ENCODE data around the gene FAM114A1.

The FAM114A1 gene

DNA sequence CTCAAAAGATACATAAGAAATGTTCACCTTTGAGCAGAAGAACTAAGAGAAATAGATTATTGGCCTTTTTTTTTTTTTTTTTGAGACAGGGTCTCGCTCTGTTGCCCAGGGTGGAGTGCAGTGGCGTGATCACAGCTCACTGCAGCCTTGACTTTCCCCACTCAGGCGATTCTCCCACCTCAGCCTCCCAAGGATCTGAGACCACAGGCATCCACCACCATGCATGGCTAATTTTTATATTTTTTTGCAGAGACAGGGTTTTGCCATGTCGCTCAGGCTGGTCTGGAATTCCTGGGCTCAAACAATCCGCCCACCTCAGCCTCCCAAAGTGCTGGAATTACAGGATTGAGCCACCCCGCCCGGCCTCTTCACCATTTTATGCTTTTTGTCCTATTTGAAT, 8.1 kb upstream of the FAM114A1 start:
- DNase-seq = no peak

- DNase-seq = no peak
Measured at GRCh38 chr4:38860788-38861424, 6.7 kb upstream of the FAM114A1 start.

DNA sequence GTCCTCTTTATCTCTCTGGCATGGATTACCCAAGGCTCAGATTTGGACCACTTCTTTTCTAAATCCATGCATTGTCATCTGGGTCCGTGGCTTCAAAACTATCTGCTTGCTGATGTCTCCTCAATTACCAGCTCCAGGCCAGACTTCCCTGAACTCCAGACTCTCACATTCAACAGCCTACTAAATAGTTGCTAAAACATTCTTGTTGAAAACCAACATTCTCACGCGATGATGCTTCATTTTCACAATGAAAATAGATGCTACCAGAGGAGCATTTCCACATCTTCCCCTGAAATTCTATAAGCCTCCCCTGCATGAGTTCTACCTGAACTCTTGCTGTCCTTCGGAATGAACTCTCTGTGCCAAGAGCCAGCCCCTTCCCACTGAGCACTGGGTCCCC, 5.8 kb upstream of the FAM114A1 start:
- DNase-seq = no peak

DNA sequence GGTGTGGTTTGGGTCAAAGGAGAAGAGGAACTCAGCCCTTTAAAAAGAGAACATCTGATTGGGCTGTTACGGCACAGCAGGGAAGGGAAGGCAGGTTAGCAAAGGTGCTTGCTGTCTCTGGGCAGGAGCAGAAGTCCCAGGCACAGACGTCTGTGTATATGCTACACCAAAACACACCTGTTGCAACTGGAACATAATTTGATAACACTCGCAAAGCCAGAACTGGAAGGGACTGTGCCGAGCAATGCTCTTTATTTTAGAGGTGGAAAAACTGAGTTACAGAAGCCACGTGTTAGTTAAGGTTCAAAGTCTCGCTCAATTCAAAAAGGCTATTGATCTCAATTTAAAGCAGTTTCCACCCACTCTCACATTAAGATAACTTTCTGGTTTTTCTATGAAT, 2.2 kb upstream of the FAM114A1 start:
- no peak for DNase-seq

- no peak for DNase-seq
Measured at GRCh38 chr4:38866973-38867477, 581 bp upstream of the FAM114A1 start.

GRCh38 chr4:38868059-38868960, 704 bp downstream of the FAM114A1 start:
- DNase-seq = no peak

GRCh38 chr4:38869511-38869910, 1.9 kb downstream of the FAM114A1 start:
- no peak for DNase-seq

DNA sequence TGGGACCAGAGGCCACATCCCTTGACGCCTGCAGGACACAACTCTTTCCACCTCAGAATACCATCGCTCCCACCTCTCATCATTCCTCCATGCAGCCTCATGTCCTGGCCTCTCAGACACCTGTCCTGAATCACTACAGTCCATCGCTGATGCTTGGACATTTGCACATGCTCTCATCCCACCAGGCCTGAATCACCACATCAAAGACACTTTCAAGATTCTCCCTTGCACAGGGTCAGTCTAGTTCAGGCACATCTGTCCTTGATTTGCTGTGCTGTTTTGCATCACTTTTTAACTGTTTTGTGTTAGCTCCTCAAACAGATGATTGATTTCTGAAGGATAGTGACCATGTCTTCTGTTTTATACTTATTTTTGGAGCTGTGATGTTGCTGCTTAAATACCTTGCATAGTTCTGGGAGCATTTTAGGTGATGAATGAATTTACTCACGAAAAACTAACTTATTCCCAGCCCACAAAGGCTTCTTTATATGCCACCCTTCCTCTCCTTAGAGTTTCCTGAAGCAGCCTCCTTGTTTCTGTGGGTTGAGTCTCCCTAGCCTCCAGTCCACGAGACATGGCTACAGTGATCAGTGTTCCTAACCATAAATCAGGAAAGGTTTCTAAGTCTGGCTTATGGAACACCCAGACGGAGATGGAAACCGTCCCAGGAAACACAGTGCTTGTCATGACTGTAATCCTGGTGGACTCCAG, 2.6 kb downstream of the FAM114A1 start:
- no peak for DNase-seq

DNA sequence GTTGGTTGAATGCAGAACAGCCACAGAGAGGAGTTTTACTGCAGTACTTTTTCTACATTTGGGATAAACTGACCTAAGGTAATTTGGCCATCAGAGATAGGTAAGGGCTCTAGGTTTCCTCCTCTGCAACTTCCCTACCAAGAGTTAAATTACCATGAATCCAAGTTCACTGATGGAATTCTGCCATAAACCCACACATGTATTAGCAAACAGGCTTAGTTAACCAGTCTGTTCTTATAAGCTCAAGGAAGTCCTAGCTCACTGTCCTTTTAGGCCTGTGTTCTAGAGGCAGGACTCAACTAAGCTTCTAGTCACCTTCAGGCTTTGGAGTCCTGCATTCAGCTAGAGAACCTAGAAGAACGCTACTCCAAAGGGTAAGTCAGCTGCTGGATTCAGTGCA, 4.0 kb downstream of the FAM114A1 start:
- DNase-seq = no peak

GRCh38 chr4:38872620-38873019, 5.0 kb downstream of the FAM114A1 start:
- DNase-seq = no peak

DNA sequence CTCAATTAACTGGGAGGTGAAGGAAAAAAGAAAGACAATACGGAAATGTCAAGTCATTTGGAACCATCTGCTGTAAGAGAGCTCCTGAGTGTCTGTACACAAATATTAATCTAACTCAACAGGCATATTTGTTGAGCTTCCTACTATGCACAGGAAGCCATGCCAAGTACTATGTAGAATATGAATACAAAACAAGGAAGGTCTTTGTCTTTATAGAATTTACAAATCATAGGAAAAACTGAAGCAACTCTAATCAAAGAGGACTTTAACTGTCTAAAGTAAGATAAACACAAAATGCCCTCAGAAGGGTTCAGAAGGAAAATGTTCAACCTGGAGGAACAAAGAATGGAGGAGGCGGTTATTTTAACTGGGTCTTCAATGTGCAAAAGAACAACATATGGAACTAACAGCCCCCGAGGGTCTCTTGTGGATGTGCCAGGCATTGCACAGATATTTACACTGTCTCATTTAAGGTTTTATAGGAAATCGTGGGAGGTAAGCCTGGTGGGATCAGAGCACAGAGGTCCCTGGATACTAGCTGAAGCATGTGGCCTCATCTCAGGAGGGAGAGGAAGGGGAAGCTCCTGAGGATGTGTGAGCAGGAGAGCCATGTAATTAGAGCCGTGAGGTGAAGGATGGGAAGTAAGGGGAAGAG, 5.8 kb downstream of the FAM114A1 start:
- DNase-seq = no peak

- DNase-seq = no peak
Measured at GRCh38 chr4:38876636-38877035, 9.0 kb downstream of the FAM114A1 start.

DNA sequence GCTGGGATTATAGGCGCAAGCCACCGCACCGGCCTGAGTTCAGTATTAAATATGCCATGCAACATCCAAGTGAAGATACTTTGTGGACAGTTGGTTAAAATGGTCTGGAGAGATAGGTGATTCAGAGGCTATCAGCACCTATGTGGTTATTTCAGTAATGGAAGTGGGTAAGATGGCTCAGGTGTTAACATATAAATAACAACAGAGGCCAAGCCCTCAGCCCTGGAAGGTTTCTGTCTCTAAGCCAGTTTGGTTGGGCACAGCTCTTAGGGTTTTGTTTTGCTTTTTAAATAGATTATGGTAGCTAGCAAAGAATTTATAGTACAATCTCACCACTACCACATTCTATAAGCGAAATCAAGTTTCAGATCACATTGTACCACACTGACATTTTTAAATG, 16.6 kb downstream of the FAM114A1 start:
- no peak for DNase-seq

DNA sequence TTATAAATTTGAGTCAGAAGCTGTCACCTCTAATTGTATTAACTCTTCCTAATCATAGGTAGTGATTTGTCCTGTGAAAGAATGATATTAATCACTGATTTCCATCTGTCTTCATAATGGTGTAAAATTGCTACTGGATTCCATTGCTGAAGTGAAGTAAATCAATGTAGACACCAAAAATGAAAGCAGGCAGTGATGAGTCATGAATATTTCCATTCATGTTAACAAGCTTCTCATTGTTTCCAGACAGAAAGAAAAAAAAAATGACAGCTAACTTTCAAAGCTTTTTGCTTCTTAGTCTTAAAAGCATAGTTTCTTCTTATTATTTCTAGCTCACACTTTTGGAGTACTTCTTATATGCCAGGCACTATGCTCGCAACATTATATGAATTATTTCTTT, 21.5 kb downstream of the FAM114A1 start:
- peak; percentile 58 for DNase-seq

GRCh38 chr4:38891051-38891983, 23.7 kb downstream of the FAM114A1 start:
- DNase-seq = no peak

DNA sequence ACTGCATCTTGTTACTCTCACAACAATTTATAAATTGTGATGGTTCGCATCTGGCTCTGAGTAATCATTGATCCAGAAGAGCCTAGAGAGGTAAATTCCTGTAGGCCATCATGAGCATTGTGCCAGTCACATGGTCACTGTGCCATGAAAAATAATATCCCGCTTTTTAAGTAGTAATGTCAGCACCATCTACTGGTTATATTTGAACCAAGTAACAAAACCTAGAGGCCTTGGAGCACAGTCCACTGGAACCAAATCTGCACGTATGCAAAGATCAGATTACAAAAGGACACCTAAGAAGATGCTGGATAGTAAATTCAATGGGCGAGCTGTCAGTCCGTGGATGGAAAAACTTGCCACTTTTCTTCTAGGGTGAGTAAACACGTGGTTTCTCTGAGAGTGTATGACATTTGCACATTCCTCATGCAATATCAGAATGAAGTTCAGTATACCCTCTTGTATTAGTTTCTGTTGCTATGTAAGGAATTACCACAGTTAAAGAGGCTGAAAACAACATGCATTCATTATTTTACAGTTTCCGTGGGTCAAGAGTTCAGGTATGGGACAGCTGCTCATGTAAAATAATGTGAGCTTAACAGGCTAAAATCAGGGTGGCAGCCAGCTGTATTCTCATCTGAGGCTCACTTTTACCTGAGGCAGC, 26.8 kb downstream of the FAM114A1 start:
- no peak for DNase-seq

DNA sequence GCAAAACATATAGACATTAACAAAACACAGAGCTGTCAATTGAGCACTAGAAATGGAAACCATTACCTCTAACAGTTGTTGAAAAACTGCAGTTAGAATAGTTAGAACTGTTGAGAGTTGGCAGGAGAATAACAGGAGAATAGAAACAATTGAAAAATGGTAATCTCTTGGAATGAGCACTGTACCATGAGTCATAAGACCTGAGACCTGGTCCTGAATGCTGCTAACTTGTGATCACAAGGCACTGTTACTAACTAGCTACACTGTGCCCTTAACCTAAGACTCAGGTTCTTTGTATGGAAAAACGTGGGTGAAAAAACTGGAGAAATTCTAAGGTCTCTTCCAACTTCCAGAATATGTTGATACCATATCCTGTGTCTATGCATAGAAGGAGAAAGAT, 29.3 kb downstream of the FAM114A1 start:
- no peak for DNase-seq

DNA sequence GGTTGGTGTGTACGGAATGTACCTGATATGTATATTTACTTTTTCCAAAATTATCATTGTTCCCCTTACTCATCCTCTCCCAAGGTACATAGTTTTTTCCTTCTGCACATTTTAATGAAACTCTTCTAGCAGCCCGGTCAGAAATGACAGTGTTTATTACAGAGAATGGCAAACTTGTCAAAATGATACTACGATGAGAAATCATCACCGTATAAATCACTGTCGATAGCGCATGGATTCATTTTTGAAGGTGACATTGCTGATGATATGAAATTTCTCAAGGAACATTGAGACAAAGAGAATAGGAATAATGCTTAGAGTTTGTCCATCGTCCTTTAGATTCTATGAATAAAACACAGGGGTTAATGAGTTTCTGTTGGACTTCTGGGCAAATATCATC, 30.6 kb downstream of the FAM114A1 start:
- DNase-seq = no peak

DNA sequence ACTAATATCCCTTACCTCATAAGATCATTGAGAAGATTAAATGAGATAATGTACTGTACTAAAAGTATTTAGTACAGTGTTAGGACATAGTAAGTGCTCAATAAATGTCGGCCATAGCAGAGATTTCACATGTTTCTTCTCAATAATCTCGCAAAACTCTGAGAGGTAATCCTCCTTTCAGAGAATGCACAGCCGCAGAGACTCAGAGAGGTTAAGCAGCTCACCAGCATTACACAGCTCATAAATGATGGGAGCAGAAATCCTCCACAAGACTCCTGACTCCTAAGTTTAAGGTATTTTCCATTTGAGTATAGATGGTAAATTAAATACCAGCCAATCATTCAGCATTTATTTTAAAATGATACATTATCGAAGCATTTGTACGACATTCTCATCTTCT, 34.6 kb downstream of the FAM114A1 start:
- no peak for DNase-seq

DNA sequence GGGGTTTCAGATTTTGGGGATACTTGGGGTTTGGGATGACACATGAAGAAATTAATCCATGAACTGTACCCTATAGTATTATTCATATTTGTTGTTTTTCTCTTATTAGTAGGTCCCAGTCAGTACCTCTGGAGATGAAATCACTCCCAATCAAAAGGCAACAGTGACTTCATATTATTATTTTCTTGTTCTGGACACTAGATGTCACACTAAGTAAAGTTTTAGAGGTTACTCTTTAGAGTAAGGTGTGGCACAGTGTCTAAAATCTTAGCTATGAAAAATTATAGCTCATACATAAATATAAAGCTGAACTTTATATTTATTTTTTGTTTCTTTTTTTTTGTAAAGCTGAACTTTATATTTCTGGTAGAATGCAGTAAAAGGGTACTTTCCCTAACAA, 35.1 kb downstream of the FAM114A1 start:
- DNase-seq = peak; percentile 3

DNA sequence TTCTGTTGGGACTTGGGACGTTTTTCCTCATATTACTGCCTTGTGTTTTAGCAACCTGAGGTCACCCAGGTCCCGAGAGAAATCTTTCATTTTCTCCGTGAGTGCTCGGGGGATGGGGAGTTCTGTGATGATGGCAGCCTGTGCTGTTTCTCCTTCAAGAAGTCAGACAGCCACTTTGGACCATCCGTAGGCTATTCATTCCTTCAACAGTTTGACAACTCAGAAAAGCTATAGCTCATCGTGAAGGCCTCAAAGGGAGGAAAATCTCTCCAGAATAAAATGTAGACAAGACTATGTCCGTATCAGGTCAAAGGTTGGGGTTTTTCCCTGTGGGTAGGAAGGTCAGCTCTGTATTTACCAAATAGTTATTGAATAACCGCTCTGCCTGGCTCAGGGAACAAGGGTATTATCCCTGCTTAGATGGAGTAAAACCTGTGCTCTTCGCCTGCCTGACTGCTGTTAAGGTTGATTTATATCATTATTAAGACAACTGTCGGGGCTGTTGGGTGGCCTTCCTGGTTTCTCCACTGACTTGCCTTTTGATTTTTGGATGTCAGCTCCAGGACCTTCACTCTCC, 36.6 kb downstream of the FAM114A1 start:
- DNase-seq = no peak
